SW480 (cell line): Measurements from ENCODE around the gene NOXRED1.
A peak's percentile ranks its signal among the peaks of the same experiment; 100 is the strongest.
"Not testable (repeated sequence)": the region's sequence is repeated elsewhere in the genome, so short reads cannot be mapped to it uniquely, and the experiment has no call there.

Experiments used
- DNase-seq: peaks from one replicate; pipeline ENCODE4 v3.0.0-alpha.2; 2016; ENCODE audit warnings: low spot score

Gene NOXRED1

GRCh38 chr14:77423423-77423822, at the start of gene NOXRED1:
TSS of gene NOXRED1 (minus strand) at chr14:77423523. CDS start at chr14:77422889, 634 bp downstream.
- no peak for DNase-seq

GRCh38 chr14:77470224-77470870, 47.0 kb upstream of the NOXRED1 start:
- DNase-seq = no peak

GRCh38 chr14:77469539-77469938, 46.2 kb upstream of the NOXRED1 start:
- no peak for DNase-seq

DNA sequence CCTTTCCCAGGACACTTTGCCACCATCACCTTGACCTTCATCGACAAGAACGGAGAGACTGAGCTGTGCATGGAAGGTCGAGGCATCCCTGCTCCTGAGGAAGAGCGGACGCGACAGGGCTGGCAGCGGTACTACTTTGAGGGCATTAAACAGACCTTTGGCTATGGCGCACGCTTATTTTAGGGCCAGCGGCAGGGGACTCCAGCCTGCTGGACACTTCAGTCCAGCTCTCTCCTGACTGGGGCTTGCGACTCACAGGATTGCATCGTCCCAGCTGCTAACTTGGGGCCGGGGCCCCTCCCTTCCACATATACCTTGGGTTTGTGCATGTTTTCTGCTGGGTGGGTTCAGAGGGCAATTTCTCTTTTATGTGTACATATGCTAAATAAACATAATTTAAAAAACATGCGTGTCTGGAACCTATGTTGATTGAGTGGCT, 45.8 kb upstream of the NOXRED1 start:
- DNase-seq = no peak

- no peak for DNase-seq
These were observed 44.5 kb upstream of the NOXRED1 start for GRCh38 chr14:77467801-77468200.

- DNase-seq = peak; percentile 63
These were observed 35.9 kb upstream of the NOXRED1 start for GRCh38 chr14:77459072-77459723.

GRCh38 chr14:77458249-77458950, 35.1 kb upstream of the NOXRED1 start:
- peak; percentile 64 for DNase-seq

GRCh38 chr14:77457522-77458248, 34.4 kb upstream of the NOXRED1 start, which contains the start of the genes AHSA1 and VIPAS39:
TSS of gene AHSA1 (plus strand) at chr14:77458093. CDS start at chr14:77458190, 97 bp downstream.
TSS of gene VIPAS39 (minus strand) at chr14:77457601. CDS start at chr14:77454102, 3,499 bp downstream.
- DNase-seq = peak; percentile 100

GRCh38 chr14:77457115-77457521, 33.8 kb upstream of the NOXRED1 start:
- peak; percentile 55 for DNase-seq

- DNase-seq = no peak
These were observed 32.8 kb upstream of the NOXRED1 start for GRCh38 chr14:77455966-77456640.

GRCh38 chr14:77442196-77442595, 18.9 kb upstream of the NOXRED1 start:
- DNase-seq = no peak

DNA sequence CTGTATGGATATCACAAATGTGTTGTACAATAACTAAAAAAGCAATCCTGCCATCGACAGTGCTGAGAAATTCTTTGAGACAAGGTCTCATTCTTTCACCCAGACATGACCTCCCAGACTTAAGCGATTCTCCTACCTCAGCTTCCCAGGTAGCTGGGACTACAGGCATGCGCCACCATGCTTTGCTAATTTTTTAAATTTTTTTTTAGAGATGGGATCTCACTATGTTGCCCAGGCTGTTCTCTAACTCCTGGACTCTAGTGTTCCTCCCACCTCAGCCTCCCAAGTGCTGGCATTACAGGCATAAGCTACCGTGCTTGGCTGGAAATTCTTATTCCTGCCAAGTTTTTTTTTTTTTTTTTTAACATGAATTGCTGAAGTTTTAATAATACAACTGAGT, 16.5 kb upstream of the NOXRED1 start:
- no peak for DNase-seq

DNA sequence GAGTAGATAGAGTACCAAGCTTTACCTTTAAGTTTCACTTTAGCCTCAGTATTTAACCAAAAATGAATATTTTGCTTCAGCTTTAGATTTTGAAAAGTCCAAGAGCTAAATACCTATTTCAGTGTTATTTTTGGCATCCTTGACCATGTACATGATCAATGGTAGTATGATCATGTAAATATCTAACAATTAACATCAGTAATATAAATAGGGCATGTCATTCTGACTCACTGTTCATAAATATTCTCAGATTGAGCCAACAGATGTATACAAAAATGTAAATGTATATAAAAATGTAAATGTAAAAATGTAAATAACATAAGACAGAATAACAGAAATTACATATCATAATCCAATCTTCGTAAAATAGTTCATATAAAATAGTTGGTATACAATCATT, 15.3 kb upstream of the NOXRED1 start:
- DNase-seq = no peak

DNA sequence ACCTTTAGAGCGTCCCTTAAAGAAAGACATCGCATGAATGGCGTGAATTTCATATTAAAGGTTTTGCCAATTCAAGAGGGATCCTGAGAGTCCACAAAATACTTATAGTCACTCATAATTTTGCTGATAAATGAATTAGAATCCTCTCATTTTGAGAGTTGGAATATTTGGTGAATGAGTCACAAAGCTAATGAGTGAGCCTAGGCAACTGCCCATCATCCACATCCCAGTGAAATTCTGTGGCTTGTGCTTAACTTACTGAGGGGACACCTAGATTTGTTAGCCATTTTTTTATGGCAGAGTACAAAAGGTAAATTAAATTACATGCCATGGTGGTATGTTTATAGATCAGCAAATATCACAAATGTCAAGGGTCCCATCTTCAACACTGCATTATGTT, 12.7 kb upstream of the NOXRED1 start:
- DNase-seq = no peak

DNA sequence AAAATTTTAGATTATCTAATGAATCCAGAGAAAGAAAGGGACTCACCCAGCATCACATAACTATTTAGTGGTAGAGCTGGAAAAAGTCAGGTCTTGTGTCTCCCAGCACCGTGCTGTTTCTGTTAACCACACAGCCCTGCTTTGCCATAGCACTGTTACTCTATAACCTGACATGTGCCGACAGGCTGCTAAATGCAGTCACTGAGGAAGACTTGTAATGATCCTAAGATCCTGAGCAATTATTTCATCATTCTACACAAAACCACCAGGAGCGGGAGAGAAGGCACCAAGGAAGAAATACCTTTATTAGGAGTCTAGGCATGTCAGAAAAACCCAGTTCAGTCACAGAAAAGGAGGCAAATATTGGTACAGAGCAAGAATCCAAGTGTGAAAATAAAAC, 3.1 kb upstream of the NOXRED1 start:
- no peak for DNase-seq

- no peak for DNase-seq
These were observed 1.5 kb upstream of the NOXRED1 start for GRCh38 chr14:77424862-77425261.

GRCh38 chr14:77421201-77421600, 2.1 kb downstream of the NOXRED1 start:
- DNase-seq = no peak

GRCh38 chr14:77416836-77417235, 6.5 kb downstream of the NOXRED1 start:
- DNase-seq = no peak

- DNase-seq = not testable (repeated sequence)
These were observed 7.2 kb downstream of the NOXRED1 start for GRCh38 chr14:77416098-77416497.

GRCh38 chr14:77415403-77416030, 7.8 kb downstream of the NOXRED1 start:
- DNase-seq = not testable (repeated sequence)

DNA sequence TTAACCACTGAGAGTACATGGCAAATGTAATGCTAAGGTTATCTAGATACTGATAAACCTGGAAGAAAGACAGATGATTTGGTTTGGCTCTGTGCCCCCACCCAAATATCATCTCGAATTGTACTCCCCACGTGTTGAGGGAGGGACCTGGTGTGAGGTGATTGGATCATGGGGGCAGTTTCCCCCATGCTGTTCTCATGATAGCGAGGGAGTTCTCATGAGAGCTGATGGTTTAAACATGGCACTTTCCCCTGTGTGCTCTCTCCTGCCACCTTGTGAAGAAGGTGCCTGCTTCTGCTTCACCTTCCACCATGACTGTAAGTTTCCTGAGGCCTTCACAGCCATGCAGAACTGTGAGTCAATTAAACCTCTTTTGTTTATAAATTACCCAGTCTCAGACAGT, 14.2 kb downstream of the NOXRED1 start:
- peak; percentile 22 for DNase-seq
